Activated CD4-positive, CD25-positive, alpha-beta regulatory T cell treated with anti-CD3 and anti-CD28 coated beads, Interleukin-2, amount 50 U/mL, for 24 hours (primary cell): Measurements from ENCODE around the gene NAV1.
"Not testable (repeated sequence)": the region's sequence is repeated elsewhere in the genome, so short reads cannot be mapped to it uniquely, and the experiment has no call there.

Experiments used
- ATAC-seq, 2 donors: fragments of 150-1000 bp; cut with Tn5 transposase; one replicate each; pipeline ENCODE4 v1.10.0; 2021; ENCODE audit warnings: mild to moderate bottlenecking in 1 of 2, moderate library complexity in 1 of 2

NAV1 gene

DNA sequence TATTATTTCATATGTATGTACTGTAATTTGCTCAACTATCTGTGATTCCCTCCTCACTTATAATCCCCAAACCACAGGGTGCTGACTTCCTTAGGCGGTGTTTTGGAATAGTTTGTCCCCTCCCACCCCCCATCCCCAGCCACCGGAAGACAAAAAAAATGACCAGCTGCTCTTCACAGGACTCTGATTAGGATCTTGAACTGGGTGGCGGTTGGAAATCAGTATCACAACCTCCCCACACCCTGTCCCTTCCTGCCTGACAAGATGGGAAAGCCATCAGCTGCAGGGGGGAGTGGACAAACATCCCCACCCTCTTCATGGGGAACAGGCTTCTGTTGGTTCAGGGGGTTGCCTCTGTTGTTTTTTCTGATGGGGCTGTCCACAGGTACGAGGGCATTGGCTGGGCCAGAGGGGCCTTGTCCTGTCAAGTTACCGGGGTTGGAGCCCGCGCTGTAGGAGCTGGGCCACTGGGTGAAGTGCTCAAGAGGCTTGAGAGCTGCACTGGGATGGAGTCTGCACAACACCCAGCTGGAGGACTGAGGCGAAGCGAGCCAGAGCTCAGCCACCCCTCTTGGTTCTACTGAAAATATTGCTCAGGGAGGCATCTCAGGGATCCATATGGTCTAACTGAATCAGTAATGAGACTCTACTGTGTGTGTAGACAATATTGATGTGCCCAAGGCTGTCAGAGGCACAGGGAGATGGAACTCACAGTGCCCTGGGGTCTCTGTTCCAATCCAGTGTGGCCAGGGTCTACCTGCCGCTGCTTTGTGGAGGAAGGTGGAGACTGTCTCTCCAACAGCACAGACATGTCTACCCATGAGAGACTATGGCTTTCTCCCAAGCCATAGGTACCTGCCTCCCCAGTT is 28.2 kb downstream of the NAV1 start:
- no peak for ATAC-seq

DNA sequence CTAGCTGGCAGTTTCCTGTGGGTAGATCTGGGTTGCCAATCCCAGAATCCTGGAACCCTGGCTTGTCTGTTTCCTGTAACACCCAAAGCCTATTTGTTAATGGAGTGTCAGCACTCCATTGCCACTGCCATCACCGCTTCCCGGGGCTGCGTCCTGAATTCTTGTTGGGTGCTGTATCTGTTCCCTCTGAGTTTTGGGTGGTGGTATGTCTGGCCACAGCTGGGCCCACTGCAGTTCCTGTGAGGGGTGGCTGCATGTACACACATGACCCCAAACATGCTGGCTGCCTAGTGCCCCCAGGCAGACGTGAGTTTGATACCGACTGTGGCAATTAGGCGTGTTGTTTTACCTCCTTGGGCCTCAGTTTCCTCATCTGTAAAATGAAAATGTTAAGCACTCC is 29.3 kb downstream of the NAV1 start:
- ATAC-seq: no peak

- ATAC-seq: no peak
These were observed 29.9 kb downstream of the NAV1 start for GRCh38 chr1:201568859-201569294.

DNA sequence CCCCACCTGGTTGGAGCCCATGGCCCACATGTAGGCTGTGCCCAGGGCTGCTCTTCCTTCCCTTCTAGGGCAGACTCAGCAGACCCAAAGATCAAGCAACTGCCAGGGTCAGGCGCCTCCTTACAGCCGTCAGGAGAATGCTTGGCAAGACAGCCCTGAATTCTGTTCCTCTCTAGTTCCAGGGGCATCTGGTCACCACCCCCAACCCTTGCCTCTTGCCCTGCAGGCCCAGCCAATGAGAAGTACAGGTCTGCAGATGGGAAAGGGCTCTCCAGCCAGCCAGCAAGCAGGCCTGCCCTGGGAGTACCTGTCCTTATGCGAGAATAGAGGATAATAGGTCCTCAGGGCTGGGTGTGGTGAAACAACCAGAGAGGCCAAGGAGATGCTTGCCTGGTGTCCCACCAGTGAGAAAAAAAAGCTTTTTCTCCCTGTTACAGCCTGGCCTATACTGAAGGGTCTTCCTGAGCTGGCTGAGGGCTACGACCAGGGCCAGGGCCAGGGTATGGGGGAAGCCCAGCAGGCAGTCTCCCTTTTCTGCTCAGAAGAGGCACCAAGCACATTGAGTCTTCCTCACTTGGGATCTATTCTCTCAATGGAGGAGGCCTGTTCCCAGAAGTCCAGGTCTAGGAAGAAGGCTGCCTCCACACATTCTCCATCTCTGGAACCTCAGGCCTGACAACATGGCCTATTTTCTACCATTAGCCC is 31.4 kb downstream of the NAV1 start:
- no peak for ATAC-seq

DNA sequence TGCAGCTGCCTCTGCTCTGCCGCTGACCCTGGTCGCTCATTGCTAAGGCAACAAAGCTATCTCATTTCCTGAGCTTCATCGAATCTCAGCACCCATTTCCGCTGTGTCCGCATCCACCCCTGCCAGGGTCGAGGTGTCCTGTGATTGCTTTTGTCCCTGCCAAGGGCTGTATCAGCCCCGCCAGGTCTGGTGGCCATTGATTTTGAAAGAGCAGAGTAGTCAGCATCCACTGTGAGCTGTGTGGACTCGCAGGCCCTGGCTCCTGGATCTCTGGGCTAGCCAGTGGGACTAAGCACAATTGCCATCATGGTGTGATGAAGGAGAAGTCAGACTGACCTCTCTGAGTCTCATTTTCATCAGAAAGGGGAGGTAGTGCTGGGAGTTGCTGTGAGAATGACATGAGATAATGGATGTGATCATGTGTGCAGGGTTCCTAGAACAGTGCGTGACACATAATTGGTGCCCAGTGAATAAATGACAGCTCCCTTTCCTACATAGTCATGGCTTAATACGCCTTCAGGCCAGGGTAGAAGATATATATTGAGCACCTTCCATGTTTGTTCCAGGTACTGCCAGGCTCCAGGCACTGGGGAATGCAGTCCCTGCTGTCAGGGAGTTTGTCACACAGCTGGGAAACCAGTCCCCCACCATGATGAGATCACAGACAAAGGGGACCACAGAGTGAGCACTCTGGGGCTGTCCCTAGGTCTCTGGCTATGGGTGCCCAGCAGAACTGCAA is 32.1 kb downstream of the NAV1 start:
- ATAC-seq: no peak

DNA sequence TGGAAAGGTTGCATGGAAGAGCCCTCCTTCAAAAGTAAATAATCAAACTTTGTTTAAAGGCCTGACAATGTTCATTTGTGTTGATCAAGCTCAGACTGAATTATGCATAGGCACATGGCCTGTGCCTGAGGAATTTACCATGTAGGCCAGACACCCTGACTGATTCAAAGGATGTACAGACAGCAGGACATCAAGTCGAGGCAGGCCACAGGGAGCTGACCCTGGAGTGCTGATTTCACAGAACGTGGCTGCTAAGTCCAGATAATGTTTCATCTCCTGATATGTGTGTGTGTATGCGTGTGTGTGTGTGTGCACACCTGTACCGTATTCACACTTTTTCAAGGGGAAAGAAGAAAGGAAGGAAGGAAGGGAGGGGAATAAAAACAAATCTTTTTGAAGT is 34.1 kb downstream of the NAV1 start:
- no peak for ATAC-seq

DNA sequence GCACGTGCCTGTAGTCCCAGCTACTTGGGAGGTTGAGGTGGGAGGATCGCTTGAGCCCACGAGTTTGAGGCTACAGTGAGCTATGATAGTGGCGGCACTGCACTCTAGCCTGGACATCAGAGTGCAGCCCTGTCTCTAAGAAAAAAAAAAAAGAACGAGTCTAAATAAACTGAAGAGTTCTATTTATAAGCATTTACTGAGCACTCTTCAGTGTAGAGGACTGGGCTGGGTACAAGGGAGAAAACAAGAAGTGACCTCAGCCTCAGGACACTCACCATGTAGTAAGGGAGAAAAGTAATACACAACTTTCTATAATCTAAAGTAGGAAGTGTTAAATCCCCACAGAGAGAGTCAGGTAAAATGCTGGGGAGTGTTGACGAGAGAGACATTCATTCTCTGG is 35.0 kb downstream of the NAV1 start:
- no peak for ATAC-seq

DNA sequence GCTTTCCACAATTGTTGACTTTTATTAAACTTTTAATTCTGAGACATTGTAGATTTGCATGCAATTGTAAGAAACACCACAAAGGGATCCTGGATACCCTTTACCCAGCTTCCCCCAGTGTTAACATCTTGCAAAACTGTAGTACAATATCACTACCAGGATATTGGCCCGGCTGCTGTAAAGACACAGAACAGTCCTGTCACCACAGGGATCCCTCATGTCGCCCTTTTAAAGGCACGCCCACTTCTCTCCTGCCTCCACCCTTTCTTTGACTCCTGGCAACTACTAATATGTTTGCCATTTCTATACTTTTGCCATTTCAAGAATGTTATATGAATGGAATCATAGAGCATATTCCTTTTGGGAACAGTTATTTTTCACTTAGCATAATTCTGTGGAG is 37.0 kb downstream of the NAV1 start:
- no peak for ATAC-seq

GRCh38 chr1:201576914-201577313 is 38.0 kb downstream of the NAV1 start:
- no peak for ATAC-seq

DNA sequence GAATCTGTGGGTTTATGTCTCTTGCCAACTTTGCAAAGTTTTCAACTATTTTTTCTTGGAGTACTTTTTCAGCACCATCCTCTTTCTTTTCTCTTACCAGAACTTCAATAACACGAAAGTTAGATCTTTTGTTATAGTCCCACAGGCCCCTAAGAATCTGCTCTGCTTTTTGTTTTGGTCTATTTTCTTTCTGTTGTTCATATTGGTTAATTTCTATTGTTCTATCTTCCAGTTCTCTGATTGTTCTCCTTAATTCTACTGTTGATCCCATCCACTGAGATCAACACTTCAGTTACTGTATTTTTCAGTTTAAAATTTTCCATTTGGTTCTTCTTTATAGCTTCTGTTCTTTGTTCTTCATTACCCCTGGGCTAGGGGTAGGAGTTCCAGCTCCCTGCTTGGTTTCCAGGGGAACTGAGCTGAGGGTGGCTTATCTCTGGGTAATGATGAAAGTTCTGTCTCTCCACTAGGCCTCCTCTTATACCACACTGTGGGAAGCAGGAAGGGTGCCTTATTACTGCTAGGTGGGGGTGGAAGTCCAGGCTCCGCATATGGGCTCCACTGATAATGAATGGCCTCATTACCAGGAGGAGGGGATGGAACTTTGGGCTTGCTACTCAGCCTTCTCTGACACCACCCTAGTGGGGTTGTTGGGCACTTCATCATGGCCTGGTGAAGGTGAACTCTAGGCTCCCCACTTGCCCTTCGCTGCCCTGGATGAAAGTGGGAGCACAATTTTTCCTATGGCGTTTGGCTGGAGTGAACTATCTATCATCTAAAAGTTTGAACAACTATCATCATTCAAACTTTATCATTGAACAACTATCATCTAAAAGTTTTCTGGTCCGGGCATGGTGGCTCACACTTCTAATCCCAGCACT is 39.3 kb downstream of the NAV1 start:
- no peak for ATAC-seq

DNA sequence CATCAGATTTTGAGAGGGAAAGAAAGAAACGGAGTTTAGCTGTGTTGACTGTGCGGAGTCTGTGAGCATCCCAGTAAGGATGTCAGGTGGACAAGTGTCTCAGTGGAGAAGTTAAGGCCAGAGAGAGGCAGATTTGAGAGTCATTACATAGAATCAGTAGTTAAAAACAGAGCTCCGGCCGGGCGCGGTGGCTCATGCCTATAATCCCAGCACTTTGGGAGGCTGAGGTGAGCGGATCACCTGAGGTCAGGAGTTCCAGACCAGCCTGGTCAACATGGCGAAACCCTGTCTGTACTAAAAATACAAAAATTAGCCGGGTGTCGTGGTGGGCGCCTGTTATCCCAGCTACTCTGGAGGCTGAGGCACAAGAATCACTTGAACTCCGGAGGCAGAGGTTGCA is 42.4 kb downstream of the NAV1 start:
- ATAC-seq: not testable (repeated sequence)

GRCh38 chr1:201582705-201583442 is 43.9 kb downstream of the NAV1 start:
- no peak for ATAC-seq

GRCh38 chr1:201583663-201584062 is 44.7 kb downstream of the NAV1 start:
- ATAC-seq: no peak

- ATAC-seq: no peak
These were observed 45.7 kb downstream of the NAV1 start for GRCh38 chr1:201584471-201585092.

- no peak for ATAC-seq
These were observed 46.2 kb downstream of the NAV1 start for GRCh38 chr1:201585093-201585483.

DNA sequence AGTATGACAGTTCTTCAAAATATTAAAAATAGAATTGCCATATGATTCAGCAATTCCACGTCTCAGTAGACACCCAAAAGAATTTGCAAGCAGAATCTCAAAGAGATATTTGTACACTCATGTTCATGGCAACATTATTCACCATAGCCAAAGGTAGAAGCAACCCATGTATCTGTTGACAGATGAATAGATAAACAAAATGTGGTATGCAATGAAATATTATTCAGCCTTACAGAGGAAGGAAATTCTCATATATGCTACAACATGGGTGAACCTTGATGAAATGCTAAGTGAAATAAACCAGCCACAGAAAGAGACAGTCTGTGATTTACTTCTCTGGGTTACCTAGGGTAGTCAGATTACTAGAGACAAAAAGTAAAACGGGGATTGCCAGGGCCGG is 47.0 kb downstream of the NAV1 start:
- no peak for ATAC-seq

DNA sequence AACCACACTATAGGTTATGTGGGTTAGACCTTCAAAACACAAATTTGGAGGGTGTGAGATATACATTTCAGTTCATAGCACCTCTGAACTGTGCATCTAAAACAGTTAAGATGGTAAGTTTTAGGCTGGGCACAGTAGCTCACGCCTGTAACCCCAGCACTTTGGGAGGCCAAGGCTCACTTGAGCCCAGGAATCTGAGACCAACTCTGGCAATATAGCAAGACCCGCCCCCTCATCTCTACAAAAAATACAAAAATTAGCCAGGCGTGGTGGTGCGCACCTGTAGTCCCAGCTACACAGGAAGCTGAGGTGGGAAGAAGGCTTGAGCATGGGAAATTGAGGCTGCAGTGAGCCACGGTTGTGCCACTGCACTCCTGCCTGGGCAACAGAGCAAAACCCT is 47.9 kb downstream of the NAV1 start:
- ATAC-seq: no peak

- no peak for ATAC-seq
These were observed 48.8 kb downstream of the NAV1 start for GRCh38 chr1:201587729-201588128.
